ENCODE data around the gene SNED1. TPM values are rescaled to one million over a fixed set of nuclear protein-coding genes. Genes with fewer than 3 reads are reported as not detected.

SNED1 gene
- total RNA-seq, 2 donors from 2014 or later: 4.6 TPM

GRCh38 chr2:241105641-241106040 lies 107.2 kb downstream of the SNED1 start:
- TF ChIP-seq, protein P1, sequence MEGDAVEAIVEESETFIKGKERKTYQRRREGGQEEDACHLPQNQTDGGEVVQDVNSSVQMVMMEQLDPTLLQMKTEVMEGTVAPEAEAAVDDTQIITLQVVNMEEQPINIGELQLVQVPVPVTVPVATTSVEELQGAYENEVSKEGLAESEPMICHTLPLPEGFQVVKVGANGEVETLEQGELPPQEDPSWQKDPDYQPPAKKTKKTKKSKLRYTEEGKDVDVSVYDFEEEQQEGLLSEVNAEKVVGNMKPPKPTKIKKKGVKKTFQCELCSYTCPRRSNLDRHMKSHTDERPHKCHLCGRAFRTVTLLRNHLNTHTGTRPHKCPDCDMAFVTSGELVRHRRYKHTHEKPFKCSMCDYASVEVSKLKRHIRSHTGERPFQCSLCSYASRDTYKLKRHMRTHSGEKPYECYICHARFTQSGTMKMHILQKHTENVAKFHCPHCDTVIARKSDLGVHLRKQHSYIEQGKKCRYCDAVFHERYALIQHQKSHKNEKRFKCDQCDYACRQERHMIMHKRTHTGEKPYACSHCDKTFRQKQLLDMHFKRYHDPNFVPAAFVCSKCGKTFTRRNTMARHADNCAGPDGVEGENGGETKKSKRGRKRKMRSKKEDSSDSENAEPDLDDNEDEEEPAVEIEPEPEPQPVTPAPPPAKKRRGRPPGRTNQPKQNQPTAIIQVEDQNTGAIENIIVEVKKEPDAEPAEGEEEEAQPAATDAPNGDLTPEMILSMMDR (IDR thresholded peaks at IDR 0.05): no peak
- intact Hi-C loops (cut with DNase I): no loop called here
- Histone ChIP-seq H3K9me3 (no peaks in the 10 kb centered on the region), H3K36me3 (no peaks in the 10 kb centered on the region), H3K9ac (ENCODE audit: low read depth in 2 of 2, low read length in 2 of 2) (no peak overlapping the region), H3K4me1 (peaks cover 4% of the 10 kb centered on the region), H3K4me3 (no peak overlapping the region), H3K27ac (no peak overlapping the region), H3K27me3 (no peaks in the 10 kb centered on the region)
- DNase-seq: no peak

DNA sequence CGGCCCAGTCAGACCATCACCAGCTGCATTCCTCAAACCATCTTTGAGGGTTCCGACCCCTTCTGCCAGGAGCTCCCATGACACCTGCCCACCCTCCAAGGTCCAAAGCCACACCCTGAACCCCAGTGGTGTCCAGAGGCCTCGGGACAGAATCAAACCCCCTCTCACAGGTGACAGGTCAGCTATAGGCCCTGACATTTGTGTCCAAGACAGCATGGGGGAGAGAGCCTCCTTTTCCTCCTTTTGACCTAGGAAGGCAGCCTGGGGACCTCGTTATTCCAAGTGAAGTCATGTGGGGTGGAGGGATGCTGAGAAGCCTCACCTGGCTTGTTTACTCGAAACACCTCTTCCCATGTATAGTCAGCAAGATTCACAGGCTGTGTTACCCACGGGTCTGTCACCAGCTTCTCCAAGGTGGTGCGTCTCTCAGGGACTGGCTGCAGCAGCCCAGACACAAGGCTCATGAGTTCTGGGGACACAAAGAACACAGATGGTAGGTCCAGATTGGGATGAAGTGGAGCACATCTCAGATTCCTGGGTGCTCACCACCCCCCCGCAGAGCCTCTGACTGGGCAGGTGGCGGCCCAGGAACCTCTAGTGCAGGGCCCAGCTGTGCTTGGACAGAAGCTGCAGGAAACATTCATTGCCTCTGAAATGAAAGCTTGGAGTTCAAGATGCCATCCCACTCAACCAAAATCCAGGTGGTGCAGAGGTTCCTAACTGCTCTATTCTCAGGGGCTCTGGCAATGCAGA lies 108.8 kb downstream of the SNED1 start:
- no peak for DNase-seq
- TF ChIP-seq, protein P1 (IDR thresholded peaks at IDR 0.05): no peak
- H3K9me3 ChIP-seq: no peaks in the 10 kb centered on the region
- H3K27ac ChIP-seq: no peak overlapping the region
- no peak overlapping the region for H3K4me3 ChIP-seq
- intact Hi-C loops (cut with DNase I): no loop called here
- no peaks in the 10 kb centered on the region for H3K27me3 ChIP-seq
- H3K4me1 ChIP-seq: peaks cover 4% of the 10 kb centered on the region
- H3K36me3 ChIP-seq: no peaks in the 10 kb centered on the region
- H3K9ac ChIP-seq (ENCODE audit: low read depth in 2 of 2, low read length in 2 of 2): no peak overlapping the region

GRCh38 chr2:241108271-241109209 lies 110.1 kb downstream of the SNED1 start:
- H3K36me3 ChIP-seq: no peaks in the 10 kb centered on the region
- no peak for DNase-seq
- no peaks in the 10 kb centered on the region for H3K4me1 ChIP-seq
- H3K27me3 ChIP-seq: no peaks in the 10 kb centered on the region
- intact Hi-C loops (cut with DNase I): no loop called here
- no peak overlapping the region for H3K4me3 ChIP-seq
- no peak overlapping the region for H3K27ac ChIP-seq
- no peaks in the 10 kb centered on the region for H3K9me3 ChIP-seq
- no peak overlapping the region for H3K9ac ChIP-seq (ENCODE audit: low read depth in 2 of 2, low read length in 2 of 2)
- TF ChIP-seq, protein P1 (IDR thresholded peaks at IDR 0.05): no peak

DNA sequence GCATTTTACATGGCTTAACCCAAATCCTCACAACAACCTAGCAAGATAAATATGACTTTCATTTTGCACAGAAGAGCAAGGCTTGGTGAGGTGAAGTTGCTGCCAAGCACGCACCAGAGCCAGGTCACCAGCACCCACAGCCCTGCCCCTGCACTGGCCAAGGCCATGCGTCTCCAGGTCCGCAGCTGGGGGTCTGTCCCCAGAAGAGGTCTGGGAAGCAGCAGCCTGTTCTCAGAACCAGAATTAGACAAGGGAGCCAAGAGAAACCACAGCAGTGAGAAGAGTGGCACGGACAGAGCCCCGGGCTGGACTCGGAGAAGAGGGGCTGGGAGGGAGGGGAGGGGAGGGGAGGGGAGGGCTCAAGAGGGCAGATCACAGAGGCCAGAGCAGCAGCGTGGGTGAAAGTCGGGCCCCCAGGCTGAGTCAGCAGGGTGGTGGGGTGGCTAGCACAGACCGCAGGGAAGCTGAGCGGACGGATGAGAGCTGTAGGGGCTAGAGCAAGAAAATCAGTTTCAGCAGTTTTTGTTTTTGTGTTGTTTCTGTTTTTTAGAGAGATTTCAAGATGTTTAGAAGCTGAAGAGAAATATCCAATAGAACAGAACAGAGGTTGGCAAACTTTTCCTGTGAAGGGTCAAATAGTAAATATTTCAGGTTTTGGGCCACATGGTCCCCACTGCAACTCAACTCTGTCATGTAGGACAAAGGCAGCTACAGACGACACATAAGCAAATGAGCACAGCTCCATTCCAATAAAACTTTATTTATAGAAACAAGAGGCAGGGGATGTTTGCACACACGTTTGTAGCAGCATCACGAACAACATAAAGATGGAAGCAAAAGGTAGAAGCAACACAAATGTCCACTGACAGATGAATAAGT lies 111.0 kb downstream of the SNED1 start:
- TF ChIP-seq, protein P1 (IDR thresholded peaks at IDR 0.05): no peak
- H3K27ac ChIP-seq: no peak overlapping the region

DNA sequence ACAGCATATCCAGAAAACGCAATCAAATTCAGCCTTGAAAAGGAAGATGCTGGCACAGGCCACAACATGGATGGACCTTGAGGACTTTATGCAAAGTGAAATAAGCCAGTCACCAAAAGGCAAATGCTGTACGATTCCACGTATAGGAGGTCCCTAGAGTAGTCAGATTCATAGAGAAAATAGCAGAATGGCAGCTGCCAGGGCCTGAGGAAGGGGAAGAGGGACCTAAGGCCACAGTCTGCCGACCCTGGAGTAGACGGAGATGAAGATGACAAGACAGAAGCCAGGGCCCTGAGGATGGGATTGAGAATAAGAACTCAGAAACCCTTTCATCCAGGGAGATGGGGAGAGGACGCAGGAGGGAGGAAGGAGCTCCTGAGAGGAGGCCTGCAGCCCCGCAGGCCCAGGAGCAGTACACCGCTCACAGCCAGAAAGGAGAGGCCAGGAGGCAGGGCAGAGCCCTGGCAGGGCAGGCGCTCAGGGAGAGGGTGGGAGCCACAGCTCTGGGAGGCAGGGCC lies 111.7 kb downstream of the SNED1 start:
- H3K27ac ChIP-seq: no peak overlapping the region
- TF ChIP-seq, protein P1 (IDR thresholded peaks at IDR 0.05): no peak
- intact Hi-C loops (cut with DNase I): no loop called here
- H3K36me3 ChIP-seq: no peaks in the 10 kb centered on the region
- no peaks in the 10 kb centered on the region for H3K9me3 ChIP-seq
- H3K9ac ChIP-seq (ENCODE audit: low read depth in 2 of 2, low read length in 2 of 2): no peak overlapping the region
- H3K4me1 ChIP-seq: no peaks in the 10 kb centered on the region
- no peaks in the 10 kb centered on the region for H3K27me3 ChIP-seq
- no peak for DNase-seq
- no peak overlapping the region for H3K4me3 ChIP-seq

More for the DNA sequence above, 111.0 kb downstream of the SNED1 start:
- Histone ChIP-seq H3K9ac (ENCODE audit: low read depth in 2 of 2, low read length in 2 of 2) (no peak overlapping the region), H3K9me3 (no peaks in the 10 kb centered on the region), H3K4me1 (no peaks in the 10 kb centered on the region), H3K4me3 (no peak overlapping the region), H3K36me3 (no peaks in the 10 kb centered on the region), H3K27me3 (no peaks in the 10 kb centered on the region)
- DNase-seq: no peak
- intact Hi-C loops (cut with DNase I): no loop called here
